ENCODE results near the gene PTPRN.
A peak's percentile ranks its signal among the peaks of the same experiment; 100 is the strongest.
"Not testable (repeated sequence)": the region's sequence is repeated elsewhere in the genome, so short reads cannot be mapped to it uniquely, and the experiment has no call there.

PTPRN gene

DNA sequence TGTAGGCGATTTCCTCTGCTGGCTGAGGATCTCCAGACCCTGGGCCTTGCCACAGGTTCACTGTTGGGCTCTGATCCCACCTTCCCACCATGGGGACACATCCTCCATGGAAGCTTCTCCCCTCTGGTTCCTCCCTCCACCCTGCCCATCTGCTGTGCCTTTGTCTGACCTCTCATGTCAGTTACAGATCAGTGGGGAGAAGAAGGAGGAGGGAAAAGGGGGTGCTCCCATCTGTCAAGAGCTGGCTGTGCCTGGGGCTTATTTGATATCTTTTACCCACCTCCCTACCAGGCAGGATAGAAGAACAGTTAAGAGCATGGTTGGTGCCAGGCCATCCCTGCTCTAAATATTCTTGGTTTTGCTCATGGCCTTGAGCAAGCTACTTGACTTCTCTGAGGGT is 42.3 kb downstream of the PTPRN start:
- DNase-seq = no peak

DNA sequence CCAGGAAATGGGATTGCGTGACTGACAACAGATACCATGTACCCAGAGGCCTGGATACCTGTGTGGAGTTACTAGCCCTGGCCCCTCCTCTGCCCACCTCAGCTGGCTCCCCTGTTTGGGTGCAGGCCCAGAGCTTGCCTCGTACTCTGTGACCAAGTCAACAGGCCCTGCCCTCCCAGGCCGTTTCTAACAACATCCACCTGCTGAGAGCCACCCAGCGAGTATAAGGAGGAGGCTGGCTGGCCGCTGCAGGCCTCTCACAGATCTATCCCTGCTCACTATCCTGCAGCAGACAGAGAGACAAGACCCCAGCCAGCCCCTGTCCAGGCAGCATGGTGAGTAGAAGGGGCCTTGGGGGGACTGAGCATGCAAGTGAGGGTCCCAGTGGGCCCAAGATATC is 43.0 kb downstream of the PTPRN start:
- no peak for DNase-seq

GRCh38 chr2:219261024-219261855 is 48.0 kb downstream of the PTPRN start:
- no peak for DNase-seq

DNA sequence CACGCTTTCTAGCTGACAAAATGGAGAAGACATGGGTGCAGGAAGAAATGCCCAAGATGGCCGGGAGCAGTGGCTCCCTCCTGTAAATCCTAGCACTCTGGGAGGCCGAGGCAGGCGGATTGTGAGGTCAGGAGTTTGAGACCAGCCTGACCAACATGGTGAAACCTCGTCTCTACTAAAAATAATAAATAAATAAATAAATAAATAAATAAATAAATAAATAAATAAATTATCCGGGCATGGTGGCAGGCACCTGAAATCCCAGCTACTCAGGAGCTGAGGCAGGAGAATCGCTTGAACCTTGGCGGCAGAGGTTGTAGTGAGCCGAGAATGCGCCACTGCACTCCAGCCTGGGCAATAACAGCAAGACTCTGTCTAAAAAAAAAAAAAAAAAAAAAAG is 50.3 kb downstream of the PTPRN start:
- not testable (repeated sequence) for DNase-seq

DNA sequence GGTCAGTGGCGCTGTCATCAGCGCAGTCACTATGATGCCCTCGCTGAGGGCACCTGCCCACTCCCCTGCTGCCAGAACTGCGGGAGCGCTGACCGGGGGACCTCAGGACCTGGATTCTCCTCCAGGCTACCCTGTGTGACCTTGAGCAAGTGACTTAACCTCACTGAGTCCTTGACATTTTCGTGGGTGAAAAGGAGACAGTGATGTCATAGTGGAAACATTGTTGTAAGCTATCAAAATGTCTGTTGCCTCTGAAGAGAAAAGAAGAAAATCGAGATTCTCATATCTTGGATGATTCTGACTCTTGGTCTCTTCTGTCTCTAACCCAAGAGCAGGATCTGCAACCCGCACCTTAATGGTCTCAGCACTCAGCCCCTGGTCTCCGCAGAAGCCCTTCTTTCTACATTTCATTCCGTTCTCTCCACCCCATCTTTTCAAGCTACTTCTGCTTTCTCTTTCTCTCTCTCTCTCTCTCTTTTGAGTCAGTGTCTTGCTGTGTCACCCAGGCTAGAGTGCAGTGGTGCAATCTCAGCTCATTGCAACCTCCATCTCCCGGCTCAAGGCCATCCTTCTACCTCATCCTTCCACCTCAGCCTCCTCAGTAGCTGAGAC is 54.5 kb downstream of the PTPRN start:
- no peak for DNase-seq

DNA sequence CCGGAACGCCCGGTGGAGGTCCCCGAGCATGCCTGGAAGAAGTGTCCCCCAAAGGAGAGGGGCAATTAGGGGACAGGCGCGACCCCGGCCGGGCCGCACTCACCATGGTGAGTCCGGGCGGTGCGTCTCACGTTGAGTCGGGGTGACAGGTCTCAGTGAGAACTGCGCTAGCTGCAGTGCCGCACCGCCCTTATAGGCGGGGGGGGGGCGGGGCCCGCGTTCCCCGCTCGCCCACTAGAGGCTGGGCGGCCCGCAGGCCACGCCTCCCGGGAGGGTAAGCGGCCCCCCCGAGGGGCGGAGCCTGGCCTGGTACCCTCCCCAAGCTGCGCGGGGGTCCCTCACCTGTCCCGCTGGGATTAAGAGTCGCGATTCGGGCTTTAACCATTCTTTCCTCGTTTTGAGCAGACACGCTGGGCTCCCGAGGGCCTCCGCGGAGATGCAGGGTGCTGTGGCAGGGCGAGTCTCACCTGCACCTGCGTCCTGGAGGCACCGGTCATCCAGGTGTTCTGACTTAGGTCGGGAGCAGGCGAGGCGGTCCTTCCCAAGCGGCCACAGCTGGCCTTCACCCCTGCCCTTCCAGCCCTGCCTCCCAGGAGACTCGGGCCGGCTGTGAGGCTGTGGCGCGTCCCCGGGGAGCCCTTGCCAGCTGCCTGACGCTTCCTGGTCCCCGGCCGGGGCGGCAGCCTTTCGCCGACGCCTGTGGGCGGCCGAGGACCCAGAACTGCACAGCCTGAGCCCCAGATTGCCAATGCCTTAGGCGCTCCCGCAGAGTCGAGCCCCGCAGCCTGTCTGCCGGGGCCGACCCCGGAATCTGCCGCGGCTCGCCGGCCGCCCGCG is 55.2 kb downstream of the PTPRN start, which contains the start of gene TUBA4A:
TSS of gene TUBA4A (minus strand) at position 166 of the 837 bp plus-strand sequence. CDS start at position 106, 60 bp downstream.
- DNase-seq = peak; percentile 83

DNA sequence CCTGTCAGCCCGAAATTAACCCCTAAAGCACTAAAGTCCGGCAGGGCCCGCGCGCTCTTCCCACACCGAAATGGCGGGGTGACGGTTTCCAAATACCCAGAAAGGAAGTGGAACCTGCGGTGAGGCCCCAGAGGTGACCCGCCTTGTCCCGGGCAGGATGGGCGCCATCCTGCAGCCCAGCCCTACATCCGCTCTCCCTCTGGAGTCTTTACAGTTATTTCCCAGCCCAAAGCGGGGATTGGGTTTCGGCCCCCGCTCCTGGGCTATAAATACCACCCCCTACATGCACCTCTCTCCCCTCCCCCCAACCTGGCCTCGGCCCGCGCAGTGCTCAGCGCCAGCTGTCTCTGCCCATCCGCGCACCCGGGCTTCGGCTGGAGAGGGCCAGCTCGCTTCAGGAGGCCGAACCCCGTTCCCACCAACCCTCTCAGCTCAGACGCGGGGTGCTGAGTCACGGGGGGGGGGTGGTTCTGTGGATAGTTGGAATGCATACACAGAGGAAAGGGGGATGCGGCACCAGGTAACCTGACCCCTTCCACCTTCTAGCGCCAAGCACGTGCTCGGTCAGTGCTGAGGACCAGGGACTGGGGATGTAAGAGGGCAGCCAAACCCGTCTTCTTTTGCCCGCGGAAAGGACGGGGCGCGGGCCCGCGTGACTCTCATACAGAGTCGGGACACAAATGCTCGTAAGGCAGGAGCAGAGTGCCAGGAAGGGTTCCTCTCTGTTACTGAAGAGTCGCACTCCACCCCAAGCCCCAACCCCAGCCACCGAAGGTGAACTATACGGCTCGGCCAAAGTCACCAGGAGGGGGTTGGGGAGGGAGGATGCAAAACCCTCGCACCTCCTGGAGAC is 56.1 kb downstream of the PTPRN start, which contains the start of gene TUBA4B:
TSS of gene TUBA4B (plus strand) at position 344 of the 853 bp plus-strand sequence. CDS start at position 509, 165 bp downstream.
- DNase-seq = no peak

GRCh38 chr2:219252570-219252899 is 56.7 kb downstream of the PTPRN start:
- no peak for DNase-seq

DNA sequence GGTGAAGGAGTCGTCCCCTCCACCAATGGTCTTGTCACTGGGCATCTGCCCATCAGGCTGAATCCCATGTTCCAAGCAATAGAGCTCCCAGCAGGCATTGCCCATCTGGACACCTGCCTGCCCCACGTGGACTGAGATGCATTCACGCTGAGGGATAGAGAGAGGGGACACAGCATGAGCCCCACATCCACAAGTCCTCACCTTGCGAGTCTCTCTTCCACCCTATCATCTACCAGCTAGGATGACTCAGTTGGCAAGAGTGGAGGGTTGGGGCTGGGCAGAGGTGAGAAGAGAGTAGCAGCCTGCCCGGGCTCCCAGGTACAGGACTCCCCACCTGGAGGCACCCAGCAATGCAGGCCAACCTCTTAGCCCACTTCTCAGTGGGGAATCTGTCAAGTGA is 57.1 kb downstream of the PTPRN start:
- DNase-seq = no peak

GRCh38 chr2:219251656-219252055 is 57.5 kb downstream of the PTPRN start:
- DNase-seq = no peak

DNA sequence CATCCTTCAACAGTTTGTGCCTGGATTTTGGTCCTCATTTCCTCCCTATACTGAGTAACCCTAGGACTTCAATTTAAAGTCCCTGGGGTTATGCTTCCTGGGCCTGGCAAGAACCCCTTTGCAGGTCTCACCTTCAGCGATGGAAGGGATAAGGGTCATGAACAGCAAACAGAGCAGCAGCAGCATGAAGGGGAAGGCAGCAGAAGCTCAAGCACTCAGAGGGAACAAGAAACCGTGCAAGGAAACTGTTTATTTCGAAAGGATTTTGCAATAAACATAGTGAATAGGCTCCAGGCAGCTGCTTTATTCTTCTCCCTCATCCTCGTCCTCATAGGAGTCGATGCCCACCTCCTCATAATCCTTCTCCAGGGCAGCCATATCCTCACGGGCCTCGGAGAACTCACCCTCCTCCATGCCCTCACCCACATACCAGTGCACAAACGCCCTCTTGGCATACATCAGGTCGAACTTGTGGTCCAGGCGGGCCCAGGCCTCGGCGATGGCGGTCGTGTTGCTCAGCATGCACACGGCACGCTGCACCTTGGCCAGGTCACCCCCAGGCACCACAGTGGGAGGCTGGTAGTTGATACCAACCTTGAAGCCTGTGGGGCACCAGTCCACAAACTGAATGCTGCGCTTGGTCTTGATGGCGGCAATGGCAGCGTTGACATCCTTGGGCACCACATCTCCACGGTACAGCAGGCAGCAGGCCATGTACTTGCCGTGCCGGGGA is 59.0 kb downstream of the PTPRN start:
- DNase-seq = no peak

DNA sequence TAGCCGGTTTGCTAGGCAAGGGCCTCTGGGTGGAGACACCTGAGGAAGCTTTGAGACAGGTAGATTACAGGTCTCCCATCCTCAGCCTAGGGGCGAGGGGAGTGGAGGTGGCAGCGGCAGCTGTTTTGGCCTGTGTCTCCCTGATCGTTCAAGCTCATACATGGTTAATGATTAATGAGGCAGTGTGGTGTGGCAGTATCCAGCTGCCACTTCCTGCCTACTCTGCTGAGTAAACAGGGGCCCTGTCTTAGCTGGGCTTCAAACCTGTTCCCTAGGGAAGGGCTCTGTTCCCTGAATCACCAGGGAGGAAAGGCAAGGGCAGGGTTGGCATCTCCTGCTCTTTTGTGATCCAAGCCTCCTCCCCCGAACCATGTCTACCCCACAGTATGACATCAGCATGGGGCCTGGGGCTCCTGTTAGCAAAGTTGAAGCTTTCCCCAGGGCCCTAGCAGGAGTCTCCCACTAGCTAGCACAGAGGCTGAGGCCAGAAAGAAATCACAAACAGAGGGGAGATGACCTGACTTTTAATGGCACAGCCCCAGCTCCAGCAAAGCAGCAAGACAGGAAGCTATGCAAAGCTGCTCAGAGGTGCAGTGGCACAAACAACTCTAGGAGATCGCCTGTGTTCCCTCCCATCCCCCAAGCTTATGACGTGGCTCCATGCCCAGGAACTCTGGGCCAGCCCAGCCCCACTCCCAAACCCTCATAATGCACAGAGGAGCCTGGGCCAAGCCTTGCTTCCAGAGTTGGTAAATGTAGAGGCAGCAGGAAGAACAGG is 59.8 kb downstream of the PTPRN start:
- DNase-seq = peak; percentile 73

- DNase-seq = no peak
These were observed 60.4 kb downstream of the PTPRN start for GRCh38 chr2:219248845-219249202.

DNA sequence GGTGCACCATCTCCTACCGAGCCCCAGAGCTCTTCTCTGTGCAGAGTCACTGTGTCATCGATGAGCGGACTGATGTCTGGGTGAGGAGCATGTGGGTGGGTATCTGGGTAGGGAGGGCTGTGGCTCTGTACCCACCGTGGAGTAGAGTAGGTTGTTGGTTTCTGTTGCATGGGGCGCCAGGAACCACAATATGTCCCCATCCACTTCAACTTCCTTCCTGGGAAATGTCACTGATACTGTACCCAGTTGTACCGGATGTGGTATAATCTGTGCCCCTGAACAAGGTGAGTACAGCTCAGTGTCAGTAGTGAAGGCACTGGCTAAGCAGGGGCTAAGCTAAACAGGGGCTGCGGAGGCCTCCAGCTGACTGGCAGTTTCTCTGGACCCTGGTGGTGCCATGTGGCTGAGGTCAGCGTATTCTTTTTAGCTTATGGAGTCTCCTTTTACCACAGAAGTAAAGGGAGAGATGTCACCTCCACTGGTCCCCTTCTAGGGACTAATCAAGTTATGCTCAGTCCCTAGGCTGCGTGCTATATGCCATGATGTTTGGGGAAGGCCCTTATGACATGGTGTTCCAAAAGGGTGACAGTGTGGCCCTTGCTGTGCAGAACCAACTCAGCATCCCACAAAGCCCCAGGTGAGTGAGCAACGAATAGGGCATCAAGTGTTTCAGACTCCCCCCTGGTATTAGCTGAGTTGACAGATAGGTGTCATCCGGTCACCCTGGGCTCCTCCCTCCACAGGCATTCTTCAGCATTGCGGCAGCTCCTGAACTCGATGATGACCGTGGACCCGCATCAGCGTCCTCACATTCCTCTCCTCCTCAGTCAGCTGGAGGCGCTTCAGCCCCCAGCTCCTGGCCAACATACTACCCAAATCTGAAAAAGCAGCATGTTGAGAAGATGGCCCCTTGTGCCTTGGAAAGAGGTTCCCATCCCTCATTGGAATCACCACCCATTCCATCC is 61.2 kb downstream of the PTPRN start:
- no peak for DNase-seq

GRCh38 chr2:219246559-219246958 is 62.6 kb downstream of the PTPRN start:
- no peak for DNase-seq

DNA sequence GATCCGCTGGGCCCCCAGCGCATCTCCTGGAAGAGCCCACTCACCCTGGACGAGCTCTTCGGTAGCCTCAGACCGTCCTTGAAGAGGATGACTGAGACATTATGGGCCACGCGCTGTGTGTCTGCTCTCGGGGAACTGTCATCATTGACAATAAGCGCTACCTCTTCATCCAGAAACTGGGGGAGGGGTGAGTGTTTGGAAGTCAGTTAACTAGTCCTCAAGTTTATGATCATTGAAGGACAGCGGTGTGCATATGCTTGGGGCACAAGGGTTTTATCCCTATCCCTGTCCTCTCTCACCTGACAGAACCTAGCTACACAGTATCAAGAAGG is 63.3 kb downstream of the PTPRN start:
- no peak for DNase-seq

DNA sequence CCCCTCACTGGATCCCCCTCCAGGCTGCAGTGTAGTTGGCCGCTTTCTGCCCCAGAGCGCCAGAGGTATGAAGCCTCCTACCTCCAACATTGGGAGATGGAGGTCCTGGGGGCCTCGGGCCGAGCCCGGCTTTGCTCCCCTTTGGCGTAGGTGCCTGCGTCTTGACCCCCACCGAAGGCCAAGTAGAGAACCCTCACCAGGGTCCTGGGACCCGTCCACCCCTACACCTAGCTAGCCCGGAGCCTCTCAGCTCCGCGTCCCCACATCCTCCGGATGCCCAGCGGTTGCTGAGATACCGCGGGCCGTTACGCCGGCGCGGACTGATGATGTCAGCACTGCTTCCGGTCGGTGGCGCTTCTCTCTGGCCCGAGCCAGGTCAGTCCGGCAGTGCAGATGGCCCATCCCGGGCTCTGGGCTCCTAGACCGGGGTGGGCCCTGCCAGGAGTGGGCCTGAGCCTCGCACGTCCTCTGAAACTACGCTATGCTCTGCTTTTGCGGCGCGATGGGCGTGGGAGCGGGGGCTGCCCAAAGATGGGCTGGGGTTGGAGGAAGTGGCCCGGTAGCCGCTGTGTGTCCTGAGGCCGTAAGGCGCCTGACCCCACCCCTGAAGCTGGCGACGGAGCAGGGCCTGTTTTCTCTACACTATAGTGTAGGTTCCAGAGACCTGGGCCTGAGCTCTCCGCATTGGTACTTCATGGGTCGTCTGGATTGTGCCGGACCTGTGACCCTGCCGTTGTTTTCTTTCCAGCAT is 63.9 kb downstream of the PTPRN start, which contains the start of the genes GLB1L and STK16:
TSS of gene GLB1L (minus strand) at position 297 of the 751 bp plus-strand sequence. CDS start 1,871 bp downstream, outside the sequence.
TSS of gene STK16 (plus strand) at position 332 of the 751 bp plus-strand sequence. CDS start 521 bp downstream, outside the sequence.
- peak; percentile 94 for DNase-seq

- no peak for DNase-seq
These were observed 64.4 kb downstream of the PTPRN start for GRCh38 chr2:219244789-219245147.

DNA sequence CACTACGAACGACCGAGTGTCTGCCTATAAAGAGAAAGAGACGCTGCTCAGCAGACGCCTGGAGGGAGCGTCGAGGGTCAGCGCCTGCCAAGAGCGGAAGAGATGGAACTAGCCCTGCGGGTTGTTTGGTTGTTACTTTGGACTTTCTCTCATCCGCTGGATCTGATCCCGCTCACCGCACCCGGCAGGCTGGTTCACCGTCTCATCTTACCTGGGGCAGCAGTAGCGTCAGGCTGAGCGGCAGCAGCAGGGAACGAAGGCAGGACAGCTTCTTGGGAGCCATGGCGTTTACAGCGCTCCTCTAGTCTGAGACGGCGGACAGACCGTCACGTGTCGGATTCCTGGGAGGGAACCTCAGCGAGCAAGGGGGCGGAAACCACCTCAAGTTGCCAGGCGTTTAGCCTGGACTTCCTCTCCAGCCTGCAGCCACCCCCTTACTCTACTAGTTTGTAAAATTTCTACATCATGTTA is 65.9 kb downstream of the PTPRN start:
- DNase-seq = no peak
